ENCODE data around the gene ARL15. TPM values are rescaled to one million over a fixed set of nuclear protein-coding genes. Genes with fewer than 3 reads are reported as not detected.

The ARL15 gene
- total RNA-seq, 3 donors from 2014 or later, result 29.0 to 65.0 (median 42.9) TPM

GRCh38 chr5:54021431-54022164 is 288.8 kb downstream of the ARL15 start:
- TF ChIP-seq CTCF (IDR thresholded peaks at IDR 0.05) (no peak), POLR2A (IDR thresholded peaks at IDR 0.05) (no peak)
- no peak overlapping the region for H3K4me3 ChIP-seq
- H3K36me3 ChIP-seq, result no peaks in the 10 kb centered on the region
- intact Hi-C loops (cut with DNase I; ENCODE audit: low total_unique reads), result no loop called here
- no peaks in the 10 kb centered on the region for H3K4me1 ChIP-seq
- no peaks in the 10 kb centered on the region for H3K27me3 ChIP-seq
- H3K9me3 ChIP-seq, result no peaks in the 10 kb centered on the region
- no peak overlapping the region for H3K27ac ChIP-seq
- no peak for DNase-seq (ENCODE audit: low spot score in 2 of 2)

GRCh38 chr5:54018438-54018837 is 291.9 kb downstream of the ARL15 start:
- intact Hi-C loops (cut with DNase I; ENCODE audit: low total_unique reads), result loop anchor here (5.0 kb wide), 1 partner anchor 556 kb away; no protein-coding TSS in a partner anchor
- no peak overlapping the region for H3K27ac ChIP-seq
- H3K27me3 ChIP-seq, result no peaks in the 10 kb centered on the region
- H3K4me3 ChIP-seq, result no peak overlapping the region
- DNase-seq (ENCODE audit: low spot score in 2 of 2), result no peak
- H3K9me3 ChIP-seq, result peaks cover 7 to 13% of the 10 kb centered on the region in 2 donors
- H3K36me3 ChIP-seq, result no peaks in the 10 kb centered on the region
- H3K4me1 ChIP-seq, result no peaks in the 10 kb centered on the region
- TF ChIP-seq POLR2AphosphoS5 (IDR thresholded peaks at IDR 0.05) (no peak), POLR2A (IDR thresholded peaks at IDR 0.05) (no peak), CTCF (IDR thresholded peaks at IDR 0.05) (no peak)

- TF ChIP-seq CTCF (IDR thresholded peaks at IDR 0.05) (no peak), POLR2AphosphoS5 (IDR thresholded peaks at IDR 0.05) (no peak), POLR2A (IDR thresholded peaks at IDR 0.05) (no peak)
- Histone ChIP-seq H3K27me3 (no peaks in the 10 kb centered on the region), H3K4me1 (no peaks in the 10 kb centered on the region), H3K4me3 (no peak overlapping the region), H3K27ac (no peak overlapping the region), H3K9me3 (peaks cover 7 to 13% of the 10 kb centered on the region in 2 donors), H3K36me3 (no peaks in the 10 kb centered on the region)
- no peak for DNase-seq (ENCODE audit: low spot score in 2 of 2)
- intact Hi-C loops (cut with DNase I; ENCODE audit: low total_unique reads), result loop anchor here (5.0 kb wide), 1 partner anchor 555 kb away; no protein-coding TSS in a partner anchor
These were observed 292.8 kb downstream of the ARL15 start for GRCh38 chr5:54017580-54017979.

GRCh38 chr5:54013556-54014194 is 296.7 kb downstream of the ARL15 start:
- TF ChIP-seq POLR2AphosphoS5 (IDR thresholded peaks at IDR 0.05) (no peak), POLR2A (IDR thresholded peaks at IDR 0.05) (no peak), CTCF (IDR thresholded peaks at IDR 0.05) (no peak)
- H3K27ac ChIP-seq, result no peak overlapping the region
- no peaks in the 10 kb centered on the region for H3K36me3 ChIP-seq
- DNase-seq (ENCODE audit: low spot score in 2 of 2), result no peak
- peaks cover 7 to 13% of the 10 kb centered on the region in 2 donors for H3K9me3 ChIP-seq
- no peak overlapping the region for H3K4me3 ChIP-seq
- no peaks in the 10 kb centered on the region for H3K4me1 ChIP-seq
- intact Hi-C loops (cut with DNase I; ENCODE audit: low total_unique reads), result no loop called here
- no peaks in the 10 kb centered on the region for H3K27me3 ChIP-seq

- TF ChIP-seq CTCF (IDR thresholded peaks at IDR 0.05) (no peak), POLR2A (IDR thresholded peaks at IDR 0.05) (no peak), POLR2AphosphoS5 (IDR thresholded peaks at IDR 0.05) (no peak)
- Histone ChIP-seq H3K4me3 (no peak overlapping the region), H3K27ac (no peak overlapping the region), H3K9me3 (peaks cover 7 to 13% of the 10 kb centered on the region in 2 donors), H3K36me3 (no peaks in the 10 kb centered on the region), H3K4me1 (no peaks in the 10 kb centered on the region), H3K27me3 (no peaks in the 10 kb centered on the region)
- no peak for DNase-seq (ENCODE audit: low spot score in 2 of 2)
- intact Hi-C loops (cut with DNase I; ENCODE audit: low total_unique reads), result no loop called here
These were observed 300.5 kb downstream of the ARL15 start for GRCh38 chr5:54009828-54010227.

Data from breast epithelium (tissue), 4 donors.